Stimulated activated effector memory CD8-positive, alpha-beta T cell treated with anti-CD3 and anti-CD28 coated beads, Interleukin-12 subunit alpha, Interleukin-12 subunit beta, amount 100 ng/mL, for 72 hours (primary cell): ENCODE measurements around the gene LARP1.
"Not testable (repeated sequence)": the region's sequence is repeated elsewhere in the genome, so short reads cannot be mapped to it uniquely, and the experiment has no call there.

Experiments
- ATAC-seq: fragments of 150-1000 bp; cut with Tn5 transposase; 2 replicates; pipeline ENCODE4 v1.10.0; 2021
- DNase-seq, 2 donors: peaks; one replicate each; pipeline ENCODE4 v3.0.0; 2021 to 2022; ENCODE audit warnings: low spot score in 2 of 2
- H3K27ac Mint-ChIP-seq: one replicate; pipeline ENCODE4 v1.8.0; 2022; ENCODE audit warnings: mild to moderate bottlenecking, mixed read lengths
- H3K36me3 Mint-ChIP-seq: one replicate; pipeline ENCODE4 v1.8.0; 2022; ENCODE audit warnings: mild to moderate bottlenecking, mixed read lengths
- H3K4me1 Mint-ChIP-seq: one replicate; pipeline ENCODE4 v1.8.0; 2022; ENCODE audit warnings: mixed read lengths
- H3K4me3 Mint-ChIP-seq: one replicate; pipeline ENCODE4 v1.8.0; 2022; ENCODE audit warnings: mild to moderate bottlenecking, mixed read lengths
- H3K9me3 Mint-ChIP-seq: one replicate; pipeline ENCODE4 v1.8.0; 2022; ENCODE audit warnings: mixed read lengths

The LARP1 gene

DNA sequence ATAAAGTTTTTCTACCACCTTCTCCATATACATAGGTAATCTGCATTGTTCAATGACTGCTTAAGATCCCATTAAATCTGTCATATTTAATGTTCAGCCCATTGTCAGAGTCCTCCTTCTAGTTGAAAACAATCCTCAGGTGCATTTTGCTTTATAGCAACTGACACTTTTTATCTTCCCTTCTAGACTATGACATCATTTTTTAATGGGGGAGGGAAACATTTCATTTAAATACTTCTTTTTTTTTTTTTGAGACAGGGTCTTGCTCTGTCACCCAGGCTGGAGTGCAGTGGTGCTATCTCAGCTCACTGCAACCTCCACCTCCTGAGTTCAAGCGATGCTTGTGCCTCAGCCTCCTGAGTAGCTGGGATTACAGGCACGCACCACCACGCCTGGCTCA, 77.6 kb downstream of the LARP1 start:
- peaks cover 27% of the 10 kb centered on the region for H3K4me1 Mint-ChIP-seq
- not testable (repeated sequence) for H3K27ac Mint-ChIP-seq, DNase-seq, H3K4me3 Mint-ChIP-seq, H3K9me3 Mint-ChIP-seq, ATAC-seq
- H3K36me3 Mint-ChIP-seq = peaks cover 14% of the 10 kb centered on the region

DNA sequence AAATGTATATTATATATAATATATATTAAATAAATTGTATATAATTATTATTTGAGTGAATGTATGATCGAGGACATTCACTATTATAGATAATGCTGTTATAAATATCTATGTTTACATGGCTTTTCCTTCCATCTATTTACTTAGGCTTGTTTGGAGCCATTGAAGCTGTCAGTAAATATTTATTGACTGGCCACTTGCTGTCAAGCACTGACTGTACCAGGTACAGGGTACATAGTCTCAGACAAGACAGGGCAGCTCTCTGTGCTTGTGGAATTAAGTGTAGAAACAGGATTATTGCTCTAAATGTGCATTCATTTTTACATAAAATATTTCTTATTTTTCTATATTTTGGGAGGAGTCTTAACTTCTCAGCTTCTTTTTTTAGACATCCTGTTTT, 78.9 kb downstream of the LARP1 start:
- H3K27ac Mint-ChIP-seq = no peak overlapping the region
- ATAC-seq (no peak), DNase-seq (no peak)
- H3K4me1 Mint-ChIP-seq = peaks cover 18% of the 10 kb centered on the region
- H3K9me3 Mint-ChIP-seq = no peaks in the 10 kb centered on the region
- no peak overlapping the region for H3K4me3 Mint-ChIP-seq
- H3K36me3 Mint-ChIP-seq = peaks cover 14% of the 10 kb centered on the region

GRCh38 chr5:154835701-154836052, 80.5 kb downstream of the LARP1 start:
- H3K4me1 Mint-ChIP-seq, ATAC-seq, H3K27ac Mint-ChIP-seq: not testable (repeated sequence)

GRCh38 chr5:154836225-154836624, 81.0 kb downstream of the LARP1 start:
- no peak for ATAC-seq
- no peak overlapping the region for H3K27ac Mint-ChIP-seq
- peaks cover 14% of the 10 kb centered on the region for H3K36me3 Mint-ChIP-seq

More at GRCh38 chr5:154835701-154836052, 80.5 kb downstream of the LARP1 start:
- not testable (repeated sequence) for H3K9me3 Mint-ChIP-seq, DNase-seq, H3K4me3 Mint-ChIP-seq
- H3K36me3 Mint-ChIP-seq = peaks cover 14% of the 10 kb centered on the region

GRCh38 chr5:154837009-154837901, 82.1 kb downstream of the LARP1 start:
- H3K4me3 Mint-ChIP-seq = no peak overlapping the region
- no peaks in the 10 kb centered on the region for H3K9me3 Mint-ChIP-seq
- no peaks in the 10 kb centered on the region for H3K4me1 Mint-ChIP-seq
- peaks cover 12% of the 10 kb centered on the region for H3K36me3 Mint-ChIP-seq
- H3K27ac Mint-ChIP-seq = no peak overlapping the region
- ATAC-seq = no peak
- DNase-seq = no peak

More at GRCh38 chr5:154836225-154836624, 81.0 kb downstream of the LARP1 start:
- Mint-ChIP-seq H3K4me1 (no peaks in the 10 kb centered on the region), H3K4me3 (no peak overlapping the region), H3K9me3 (no peaks in the 10 kb centered on the region)
- no peak for DNase-seq

GRCh38 chr5:154840435-154841272, 85.5 kb downstream of the LARP1 start:
- no peak overlapping the region for H3K4me3 Mint-ChIP-seq
- H3K27ac Mint-ChIP-seq = peak overlapping the region; percentile 40
- H3K9me3 Mint-ChIP-seq = no peaks in the 10 kb centered on the region
- peak; percentile 19 for ATAC-seq
- no peaks in the 10 kb centered on the region for H3K4me1 Mint-ChIP-seq
- DNase-seq = no peak
- no peaks in the 10 kb centered on the region for H3K36me3 Mint-ChIP-seq

GRCh38 chr5:154841273-154841661, 86.1 kb downstream of the LARP1 start:
- no peaks in the 10 kb centered on the region for H3K9me3 Mint-ChIP-seq
- H3K36me3 Mint-ChIP-seq = no peaks in the 10 kb centered on the region
- no peak for ATAC-seq
- peak overlapping the region; percentile 40 for H3K27ac Mint-ChIP-seq
- no peak for DNase-seq
- no peaks in the 10 kb centered on the region for H3K4me1 Mint-ChIP-seq
- H3K4me3 Mint-ChIP-seq = no peak overlapping the region

- H3K4me1 Mint-ChIP-seq = no peaks in the 10 kb centered on the region
- no peaks in the 10 kb centered on the region for H3K9me3 Mint-ChIP-seq
- H3K27ac Mint-ChIP-seq = no peak overlapping the region
- ATAC-seq = no peak
- H3K36me3 Mint-ChIP-seq = no peaks in the 10 kb centered on the region
- no peak for DNase-seq
- H3K4me3 Mint-ChIP-seq = no peak overlapping the region
Measured at GRCh38 chr5:154842689-154843530, 87.7 kb downstream of the LARP1 start.

DNA sequence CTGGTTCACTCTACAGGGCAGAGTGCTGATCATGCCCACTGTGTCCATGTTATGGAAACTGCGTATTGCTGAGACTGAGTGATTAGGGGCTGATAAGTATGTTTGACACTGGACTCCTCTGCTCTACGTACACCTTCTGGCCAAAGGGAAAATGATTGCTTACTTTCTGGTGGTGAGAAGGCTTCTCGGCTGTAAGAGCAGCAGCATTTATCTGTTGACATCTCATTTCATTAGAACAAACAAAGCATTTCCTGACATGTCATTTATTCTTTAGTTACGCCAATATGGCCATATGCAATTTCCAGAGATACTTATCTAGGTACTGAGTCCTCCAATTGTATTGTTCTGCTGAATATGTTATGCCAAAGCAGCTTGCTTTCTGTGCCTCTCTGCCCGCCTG, 89.6 kb downstream of the LARP1 start:
- Mint-ChIP-seq H3K36me3 (no peaks in the 10 kb centered on the region), H3K4me1 (no peaks in the 10 kb centered on the region), H3K9me3 (no peaks in the 10 kb centered on the region), H3K27ac (no peak overlapping the region), H3K4me3 (no peak overlapping the region)
- no peak for ATAC-seq
- no peak for DNase-seq

GRCh38 chr5:154849264-154849785, 94.1 kb downstream of the LARP1 start:
- ATAC-seq (no peak), DNase-seq (no peak)
- Mint-ChIP-seq H3K4me3 (no peak overlapping the region), H3K9me3 (no peaks in the 10 kb centered on the region), H3K36me3 (no peaks in the 10 kb centered on the region), H3K27ac (no peak overlapping the region), H3K4me1 (no peaks in the 10 kb centered on the region)

GRCh38 chr5:154849791-154850201, 94.6 kb downstream of the LARP1 start:
- no peak overlapping the region for H3K27ac Mint-ChIP-seq
- no peak for ATAC-seq
- H3K36me3 Mint-ChIP-seq = no peaks in the 10 kb centered on the region
- no peaks in the 10 kb centered on the region for H3K4me1 Mint-ChIP-seq
- no peak for DNase-seq
- no peaks in the 10 kb centered on the region for H3K9me3 Mint-ChIP-seq
- no peak overlapping the region for H3K4me3 Mint-ChIP-seq

- DNase-seq = no peak
- no peaks in the 10 kb centered on the region for H3K9me3 Mint-ChIP-seq
- H3K4me3 Mint-ChIP-seq = no peak within 1 kb of the TSS
- no peak for ATAC-seq
- H3K36me3 Mint-ChIP-seq = no peaks in the 10 kb centered on the region
- no peaks in the 10 kb centered on the region for H3K4me1 Mint-ChIP-seq
- no peak within 1 kb of the TSS for H3K27ac Mint-ChIP-seq
Measured at GRCh38 chr5:154850255-154851062, 95.3 kb downstream of the LARP1 start, which contains the start of gene FAXDC2. Gene FAXDC2, minus strand, starts transcription at chr5:154850603. Its CDS starts 12,425 bp downstream, at chr5:154838178.

DNA sequence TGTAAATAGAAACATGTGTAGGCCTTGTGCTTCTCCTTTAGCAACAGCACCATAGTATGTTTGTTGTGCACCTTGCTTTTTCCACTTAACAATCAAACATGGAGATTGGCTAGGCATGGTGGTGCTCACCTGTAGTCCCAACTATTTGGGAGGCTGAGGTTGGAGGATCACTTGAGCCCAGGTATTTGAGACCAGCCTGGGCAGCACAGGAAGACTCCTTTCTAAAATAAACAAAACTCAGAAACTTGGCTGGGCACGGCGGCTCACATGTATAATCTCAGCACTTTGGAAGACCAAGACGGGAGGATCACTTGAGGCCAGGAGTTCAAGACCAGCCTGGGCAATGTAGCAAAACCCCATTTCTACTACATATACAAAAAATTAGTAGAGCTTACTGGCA, 96.2 kb downstream of the LARP1 start:
- Mint-ChIP-seq H3K9me3 (no peaks in the 10 kb centered on the region), H3K4me3 (no peak overlapping the region), H3K27ac (no peak overlapping the region), H3K4me1 (no peaks in the 10 kb centered on the region), H3K36me3 (no peaks in the 10 kb centered on the region)
- DNase-seq (no peak), ATAC-seq (no peak)
